Skeletal muscle cell (primary cell): ENCODE data around the gene PERP.
"Not testable (repeated sequence)": the region's sequence is repeated elsewhere in the genome, so short reads cannot be mapped to it uniquely, and the experiment has no call there.

Experiments
- DNase-seq: peaks from one replicate; pipeline ENCODE4 v3.0.0-alpha.2; 2010; ENCODE audit warnings: low read depth
- H3K4me3 ChIP-seq: 2 replicates; pipeline ENCODE4 v1.5.1; 2011; ENCODE audit warnings: low read depth, mild to moderate bottlenecking, control low read depth, low read length, moderate library complexity

PERP gene

GRCh38 chr6:138105880-138106664, 1.1 kb downstream of the PERP start:
- peak overlapping the region; percentile 66 for H3K4me3 ChIP-seq
- DNase-seq, result no peak

- H3K4me3 ChIP-seq, result no peak overlapping the region
- DNase-seq, result no peak
Measured at GRCh38 chr6:138105446-138105845, 1.8 kb downstream of the PERP start.

GRCh38 chr6:138104618-138105213, 2.5 kb downstream of the PERP start:
- DNase-seq, result no peak
- no peak overlapping the region for H3K4me3 ChIP-seq

- no peak for DNase-seq
- H3K4me3 ChIP-seq, result no peak overlapping the region
Measured at GRCh38 chr6:138103871-138104270, 3.3 kb downstream of the PERP start.

GRCh38 chr6:138101946-138102731, 5.1 kb downstream of the PERP start:
- no peak overlapping the region for H3K4me3 ChIP-seq
- DNase-seq, result no peak

- DNase-seq, result peak; percentile 67
Measured at GRCh38 chr6:138099832-138100231, 7.4 kb downstream of the PERP start.

GRCh38 chr6:138098306-138098705, 8.9 kb downstream of the PERP start:
- no peak for DNase-seq
- H3K4me3 ChIP-seq, result no peak overlapping the region

More at GRCh38 chr6:138099832-138100231, 7.4 kb downstream of the PERP start:
- H3K4me3 ChIP-seq, result no peak overlapping the region

- DNase-seq, result no peak
- H3K4me3 ChIP-seq, result no peak overlapping the region
Measured at GRCh38 chr6:138094260-138094659, 13.0 kb downstream of the PERP start.

- DNase-seq, result no peak
- H3K4me3 ChIP-seq, result no peak overlapping the region
Measured at GRCh38 chr6:138093632-138094031, 13.6 kb downstream of the PERP start.

GRCh38 chr6:138092686-138093085, 14.5 kb downstream of the PERP start:
- no peak for DNase-seq
- H3K4me3 ChIP-seq, result no peak overlapping the region

- no peak overlapping the region for H3K4me3 ChIP-seq
- DNase-seq, result no peak
Measured at GRCh38 chr6:138089325-138089724, 17.9 kb downstream of the PERP start.

GRCh38 chr6:138088326-138088762, 18.9 kb downstream of the PERP start:
- no peak overlapping the region for H3K4me3 ChIP-seq
- peak; percentile 73 for DNase-seq

GRCh38 chr6:138087593-138088325, 19.5 kb downstream of the PERP start:
- no peak overlapping the region for H3K4me3 ChIP-seq
- DNase-seq, result no peak

GRCh38 chr6:138086573-138087196, 20.5 kb downstream of the PERP start:
- no peak overlapping the region for H3K4me3 ChIP-seq
- no peak for DNase-seq

GRCh38 chr6:138085839-138086222, 21.4 kb downstream of the PERP start:
- no peak overlapping the region for H3K4me3 ChIP-seq
- no peak for DNase-seq

GRCh38 chr6:138084904-138085838, 22.0 kb downstream of the PERP start:
- H3K4me3 ChIP-seq, result no peak overlapping the region

GRCh38 chr6:138082232-138082631, 25.0 kb downstream of the PERP start:
- no peak overlapping the region for H3K4me3 ChIP-seq
- DNase-seq, result no peak

More at GRCh38 chr6:138084904-138085838, 22.0 kb downstream of the PERP start:
- DNase-seq, result no peak

- not testable (repeated sequence) for H3K4me3 ChIP-seq, DNase-seq
Measured at GRCh38 chr6:138079556-138079955, 27.7 kb downstream of the PERP start.
